GM12878 (cell line): ENCODE results near the gene KLF7. TPM values are rescaled to one million over a fixed set of nuclear protein-coding genes. Genes with fewer than 3 reads are reported as not detected.

Source experiments
- BACH1 ChIP-seq: fragments of 450-650 bp; IDR thresholded peaks from 2 replicates; pipeline ENCODE4 v1.6.1; 2017; ENCODE audit warnings: mild to moderate bottlenecking, borderline replicate concordance
- CREB1 ChIP-seq: IDR thresholded peaks from 2 replicates; pipeline ENCODE4 v1.6.1; 2012; ENCODE audit warnings: low read depth, mild to moderate bottlenecking, inconsistent platforms
- EGR1 ChIP-seq, 2 experiments: IDR thresholded peaks; 1 replicate in 1 of 2; 2 replicates in 1 of 2; pipeline ENCODE4 v1.6.1; 2011 to 2012; ENCODE audit warnings: low read depth in 2 of 2, low read length in 2 of 2, borderline replicate concordance in 1 of 2, mild to moderate bottlenecking in 1 of 2, moderate library complexity in 1 of 2
- GABPA ChIP-seq: IDR thresholded peaks from 2 replicates; pipeline ENCODE4 v1.6.1; 2014; ENCODE audit warnings: antibody characterized with exemption, low read depth, mild to moderate bottlenecking, inconsistent platforms
- HDGF ChIP-seq: fragments of 450-650 bp; IDR thresholded peaks from 2 replicates; pipeline ENCODE4 v1.6.1; 2016; ENCODE audit warnings: antibody characterized with exemption
- IKZF1 ChIP-seq: fragments of 450-650 bp; conservative IDR thresholded peaks from 2 replicates; pipeline ENCODE4 v1.6.1; 2017; ENCODE audit warnings: antibody characterized with exemption, mild to moderate bottlenecking
- MEF2A ChIP-seq: IDR thresholded peaks from 2 replicates; pipeline ENCODE4 v1.6.1; 2011; ENCODE audit warnings: low read depth, mild to moderate bottlenecking, low read length, moderate library complexity; ENCODE audit not compliant: insufficient read depth
- MYC ChIP-seq: IDR thresholded peaks from 2 replicates; pipeline ENCODE4 v1.6.1; 2011; ENCODE audit warnings: mild to moderate bottlenecking, low read length, moderate library complexity, inconsistent platforms; ENCODE audit not compliant: insufficient read depth, insufficient replicate concordance, insufficient read length, severe bottlenecking
- PAX5 ChIP-seq: IDR thresholded peaks from 2 replicates; pipeline ENCODE4 v1.6.1; 2011; ENCODE audit warnings: low read depth, low read length, borderline replicate concordance
- SP1 ChIP-seq: IDR thresholded peaks from one replicate; pipeline ENCODE4 v1.6.1; 2011; ENCODE audit warnings: low read depth, low read length
- SRF ChIP-seq, 2 experiments: IDR thresholded peaks; 2 replicates each; pipeline ENCODE4 v1.6.1; 2011; ENCODE audit warnings: low read depth in 2 of 2, low read length in 2 of 2, mild to moderate bottlenecking in 1 of 2, moderate library complexity in 1 of 2
- ZSCAN29 ChIP-seq: fragments of 450-650 bp; IDR thresholded peaks from 2 replicates; pipeline ENCODE4 v1.6.1; 2017; ENCODE audit warnings: mild to moderate bottlenecking, moderate library complexity
- polyA plus RNA-seq, 11 experiments: library from polyadenylated mRNA; depleted of rRNA in 4 of 11; unstranded in 6 of 11; stranded (reverse) in 5 of 11; fragments of >200 nt; fragmentation: Nextera tagmentation in 4 of 11; fragmentation: Illumina TruSeq in 1 of 11; extraction: Ambion mirVana in 4 of 11; extraction: Trizol in 1 of 11; gene quantifications; 1 replicate in 1 of 11; 2 replicates in 10 of 11; pipeline versions ENCODE4 v1.2.1 to v1.2.3, GENCODE V29; 2011 to 2016; ENCODE audit warnings: inconsistent platforms in 2 of 11, missing spikeins in 2 of 11, low read depth in 1 of 11
- total RNA-seq, 4 experiments: library from RNA; depleted of rRNA in 3 of 4; stranded (reverse); fragments of >200 nt in 3 of 4; fragmentation: Illumina TruSeq in 1 of 4; extraction: Trizol in 1 of 4; gene quantifications; 2 replicates each; pipeline versions ENCODE4 v1.2.1 to v1.2.3, GENCODE V29; 2013 to 2021
- TF ChIP-seq, protein P1 (sequence below): fragments of 450-650 bp; IDR thresholded peaks from 2 replicates; pipeline ENCODE4 v1.6.1; 2017; ENCODE audit warnings: low read depth, mild to moderate bottlenecking, moderate library complexity
- TF ChIP-seq, protein P2 (sequence below): fragments of 450-650 bp; IDR thresholded peaks from 2 replicates; pipeline ENCODE4 v1.6.1; 2018; ENCODE audit warnings: borderline replicate concordance, mild to moderate bottlenecking; ENCODE audit not compliant: partially characterized antibody
- TF ChIP-seq, protein P3 (sequence below): IDR thresholded peaks from 2 replicates; pipeline ENCODE4 v1.6.1; 2012; ENCODE audit warnings: low read depth, low read length, improper control_type of control experiment
- TF ChIP-seq, protein P4 (sequence below): fragments of 450-650 bp; IDR thresholded peaks from 2 replicates; pipeline ENCODE4 v1.6.1; 2017; ENCODE audit warnings: borderline replicate concordance
- TF ChIP-seq, protein P5 (sequence below): fragments of 450-650 bp; IDR thresholded peaks from 2 replicates; pipeline ENCODE4 v1.6.1; 2017; ENCODE audit warnings: mild to moderate bottlenecking, moderate library complexity

The KLF7 gene
- total and polyA plus RNA-seq, 10 of the 15 experiments (the other 5 are each of a cell fraction or from before 2014, with no cell fraction given) = 2.4 to 24.8 (median 8.5) TPM

DNA sequence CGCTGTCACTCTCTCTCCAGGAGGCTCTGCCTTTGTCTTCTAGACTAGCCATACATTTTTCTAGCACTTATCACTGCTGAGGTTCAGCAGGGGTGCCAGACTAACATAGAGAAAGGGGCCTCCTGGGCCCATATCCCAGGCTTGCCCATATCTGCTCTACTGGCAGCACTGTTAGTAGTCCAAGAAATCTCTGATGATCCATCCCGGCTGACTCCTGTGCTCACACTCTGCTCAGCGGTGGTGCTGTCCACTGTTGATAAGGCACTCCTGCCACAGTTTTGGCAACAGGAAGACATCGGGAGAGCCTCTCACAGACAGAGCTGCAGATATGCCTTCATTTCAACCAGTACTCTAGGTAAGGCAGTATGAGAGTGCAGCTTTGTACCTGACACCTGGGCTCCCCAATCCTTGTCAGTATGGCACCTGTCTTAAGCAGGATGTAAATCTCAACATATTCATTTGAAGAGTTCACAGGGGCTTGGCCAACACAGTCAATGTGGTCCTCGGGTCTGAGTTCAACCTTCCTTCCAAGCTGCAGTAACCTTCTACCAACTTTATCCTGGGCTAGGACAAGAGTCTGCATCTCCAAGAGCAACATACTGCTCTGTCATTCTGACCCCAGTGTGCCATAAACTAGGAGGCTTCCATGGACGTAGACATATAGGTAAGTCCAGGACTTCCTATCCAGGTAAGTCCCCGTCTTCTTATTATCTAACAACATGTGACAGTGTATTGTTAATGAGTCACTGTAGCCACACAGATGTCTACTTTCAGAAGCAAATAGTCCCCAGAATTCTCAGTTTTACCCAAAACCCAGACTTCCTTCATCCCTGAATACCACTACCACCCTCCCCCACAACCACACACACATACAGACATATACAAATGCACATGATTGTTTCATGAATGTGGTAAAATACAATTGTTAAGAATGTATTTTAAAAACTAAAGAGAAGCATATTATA is 16.2 kb downstream of the KLF7 start (continued):
- TF ChIP-seq, protein P1, sequence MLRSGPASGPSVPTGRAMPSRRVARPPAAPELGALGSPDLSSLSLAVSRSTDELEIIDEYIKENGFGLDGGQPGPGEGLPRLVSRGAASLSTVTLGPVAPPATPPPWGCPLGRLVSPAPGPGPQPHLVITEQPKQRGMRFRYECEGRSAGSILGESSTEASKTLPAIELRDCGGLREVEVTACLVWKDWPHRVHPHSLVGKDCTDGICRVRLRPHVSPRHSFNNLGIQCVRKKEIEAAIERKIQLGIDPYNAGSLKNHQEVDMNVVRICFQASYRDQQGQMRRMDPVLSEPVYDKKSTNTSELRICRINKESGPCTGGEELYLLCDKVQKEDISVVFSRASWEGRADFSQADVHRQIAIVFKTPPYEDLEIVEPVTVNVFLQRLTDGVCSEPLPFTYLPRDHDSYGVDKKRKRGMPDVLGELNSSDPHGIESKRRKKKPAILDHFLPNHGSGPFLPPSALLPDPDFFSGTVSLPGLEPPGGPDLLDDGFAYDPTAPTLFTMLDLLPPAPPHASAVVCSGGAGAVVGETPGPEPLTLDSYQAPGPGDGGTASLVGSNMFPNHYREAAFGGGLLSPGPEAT = peak; percentile 95
- TF ChIP-seq, protein P2, sequence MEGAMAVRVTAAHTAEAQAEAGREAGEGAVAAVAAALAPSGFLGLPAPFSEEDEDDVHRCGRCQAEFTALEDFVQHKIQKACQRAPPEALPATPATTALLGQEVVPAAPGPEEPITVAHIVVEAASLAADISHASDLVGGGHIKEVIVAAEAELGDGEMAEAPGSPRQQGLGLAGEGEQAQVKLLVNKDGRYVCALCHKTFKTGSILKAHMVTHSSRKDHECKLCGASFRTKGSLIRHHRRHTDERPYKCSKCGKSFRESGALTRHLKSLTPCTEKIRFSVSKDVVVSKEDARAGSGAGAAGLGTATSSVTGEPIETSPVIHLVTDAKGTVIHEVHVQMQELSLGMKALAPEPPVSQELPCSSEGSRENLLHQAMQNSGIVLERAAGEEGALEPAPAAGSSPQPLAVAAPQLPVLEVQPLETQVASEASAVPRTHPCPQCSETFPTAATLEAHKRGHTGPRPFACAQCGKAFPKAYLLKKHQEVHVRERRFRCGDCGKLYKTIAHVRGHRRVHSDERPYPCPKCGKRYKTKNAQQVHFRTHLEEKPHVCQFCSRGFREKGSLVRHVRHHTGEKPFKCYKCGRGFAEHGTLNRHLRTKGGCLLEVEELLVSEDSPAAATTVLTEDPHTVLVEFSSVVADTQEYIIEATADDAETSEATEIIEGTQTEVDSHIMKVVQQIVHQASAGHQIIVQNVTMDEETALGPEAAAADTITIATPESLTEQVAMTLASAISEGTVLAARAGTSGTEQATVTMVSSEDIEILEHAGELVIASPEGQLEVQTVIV = no peak
- TF ChIP-seq EGR1 (IDR thresholded peaks at IDR 0.05; ENCODE audit: borderline replicate concordance in 1 of 2, low read depth in 2 of 2, low read length in 2 of 2) (no peak), IKZF1 (peak; percentile 80), SRF (IDR thresholded peaks at IDR 0.05; ENCODE audit: low read depth in 2 of 2, low read length in 2 of 2) (no peak), ZSCAN29 (no peak), HDGF (no peak), CREB1 (peak; percentile 37; the same call in 1 of the 2 replicates), PAX5 (peak; percentile 37; the same call in 1 of the 2 replicates), GABPA (no peak), SP1 (no peak), BACH1 (peak; percentile 24; the same call in 1 of the 2 replicates), MEF2A (0 out of 2 replicates have a peak, but pooled peaks have one; percentile 50), MYC (no peak)
- TF ChIP-seq, protein P3, sequence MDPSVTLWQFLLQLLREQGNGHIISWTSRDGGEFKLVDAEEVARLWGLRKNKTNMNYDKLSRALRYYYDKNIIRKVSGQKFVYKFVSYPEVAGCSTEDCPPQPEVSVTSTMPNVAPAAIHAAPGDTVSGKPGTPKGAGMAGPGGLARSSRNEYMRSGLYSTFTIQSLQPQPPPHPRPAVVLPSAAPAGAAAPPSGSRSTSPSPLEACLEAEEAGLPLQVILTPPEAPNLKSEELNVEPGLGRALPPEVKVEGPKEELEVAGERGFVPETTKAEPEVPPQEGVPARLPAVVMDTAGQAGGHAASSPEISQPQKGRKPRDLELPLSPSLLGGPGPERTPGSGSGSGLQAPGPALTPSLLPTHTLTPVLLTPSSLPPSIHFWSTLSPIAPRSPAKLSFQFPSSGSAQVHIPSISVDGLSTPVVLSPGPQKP = no peak
- TF ChIP-seq, protein P4, sequence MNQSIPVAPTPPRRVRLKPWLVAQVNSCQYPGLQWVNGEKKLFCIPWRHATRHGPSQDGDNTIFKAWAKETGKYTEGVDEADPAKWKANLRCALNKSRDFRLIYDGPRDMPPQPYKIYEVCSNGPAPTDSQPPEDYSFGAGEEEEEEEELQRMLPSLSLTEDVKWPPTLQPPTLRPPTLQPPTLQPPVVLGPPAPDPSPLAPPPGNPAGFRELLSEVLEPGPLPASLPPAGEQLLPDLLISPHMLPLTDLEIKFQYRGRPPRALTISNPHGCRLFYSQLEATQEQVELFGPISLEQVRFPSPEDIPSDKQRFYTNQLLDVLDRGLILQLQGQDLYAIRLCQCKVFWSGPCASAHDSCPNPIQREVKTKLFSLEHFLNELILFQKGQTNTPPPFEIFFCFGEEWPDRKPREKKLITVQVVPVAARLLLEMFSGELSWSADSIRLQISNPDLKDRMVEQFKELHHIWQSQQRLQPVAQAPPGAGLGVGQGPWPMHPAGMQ = no peak
- TF ChIP-seq, protein P5, sequence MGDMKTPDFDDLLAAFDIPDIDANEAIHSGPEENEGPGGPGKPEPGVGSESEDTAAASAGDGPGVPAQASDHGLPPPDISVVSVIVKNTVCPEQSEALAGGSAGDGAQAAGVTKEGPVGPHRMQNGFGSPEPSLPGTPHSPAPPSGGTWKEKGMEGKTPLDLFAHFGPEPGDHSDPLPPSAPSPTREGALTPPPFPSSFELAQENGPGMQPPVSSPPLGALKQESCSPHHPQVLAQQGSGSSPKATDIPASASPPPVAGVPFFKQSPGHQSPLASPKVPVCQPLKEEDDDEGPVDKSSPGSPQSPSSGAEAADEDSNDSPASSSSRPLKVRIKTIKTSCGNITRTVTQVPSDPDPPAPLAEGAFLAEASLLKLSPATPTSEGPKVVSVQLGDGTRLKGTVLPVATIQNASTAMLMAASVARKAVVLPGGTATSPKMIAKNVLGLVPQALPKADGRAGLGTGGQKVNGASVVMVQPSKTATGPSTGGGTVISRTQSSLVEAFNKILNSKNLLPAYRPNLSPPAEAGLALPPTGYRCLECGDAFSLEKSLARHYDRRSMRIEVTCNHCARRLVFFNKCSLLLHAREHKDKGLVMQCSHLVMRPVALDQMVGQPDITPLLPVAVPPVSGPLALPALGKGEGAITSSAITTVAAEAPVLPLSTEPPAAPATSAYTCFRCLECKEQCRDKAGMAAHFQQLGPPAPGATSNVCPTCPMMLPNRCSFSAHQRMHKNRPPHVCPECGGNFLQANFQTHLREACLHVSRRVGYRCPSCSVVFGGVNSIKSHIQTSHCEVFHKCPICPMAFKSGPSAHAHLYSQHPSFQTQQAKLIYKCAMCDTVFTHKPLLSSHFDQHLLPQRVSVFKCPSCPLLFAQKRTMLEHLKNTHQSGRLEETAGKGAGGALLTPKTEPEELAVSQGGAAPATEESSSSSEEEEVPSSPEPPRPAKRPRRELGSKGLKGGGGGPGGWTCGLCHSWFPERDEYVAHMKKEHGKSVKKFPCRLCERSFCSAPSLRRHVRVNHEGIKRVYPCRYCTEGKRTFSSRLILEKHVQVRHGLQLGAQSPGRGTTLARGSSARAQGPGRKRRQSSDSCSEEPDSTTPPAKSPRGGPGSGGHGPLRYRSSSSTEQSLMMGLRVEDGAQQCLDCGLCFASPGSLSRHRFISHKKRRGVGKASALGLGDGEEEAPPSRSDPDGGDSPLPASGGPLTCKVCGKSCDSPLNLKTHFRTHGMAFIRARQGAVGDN = peak; percentile 40; the same call in 1 of the 2 replicates
